Fibroblast of the aortic adventitia (primary cell): ENCODE results near the gene TM7SF2. TPM values are rescaled to one million over a fixed set of nuclear protein-coding genes. Genes with fewer than 3 reads are reported as not detected.

Source experiments
- DNase-seq: peaks from one replicate; pipeline ENCODE4 v3.0.0-alpha.2; 2010; ENCODE audit warnings: low read depth
- H3K4me3 ChIP-seq: 2 replicates; pipeline ENCODE4 v1.5.1; 2011; ENCODE audit warnings: low read depth, mild to moderate bottlenecking, control low read depth, low read length, moderate library complexity
- CTCF ChIP-seq: IDR thresholded peaks from 2 replicates; pipeline ENCODE4 v1.5.1; 2011; ENCODE audit warnings: mild to moderate bottlenecking, low read length, control low read depth, inconsistent platforms; ENCODE audit not compliant: insufficient read depth
- total RNA-seq: library from RNA; depleted of rRNA; stranded (reverse); fragments of >200 nt; gene quantifications from 2 replicates; pipeline ENCODE4 v1.2.3, GENCODE V29; 2012; ENCODE audit warnings: low replicate concordance

The TM7SF2 gene
- total RNA-seq, 1 donor = 10.0 TPM

- no peak for TF ChIP-seq CTCF
- no peak for DNase-seq
- peak overlapping the region; percentile 94 for H3K4me3 ChIP-seq
Observed at GRCh38 chr11:65132988-65133700, 21.5 kb downstream of the TM7SF2 start.

- peak; percentile 44 for DNase-seq
- no peak for TF ChIP-seq CTCF
- H3K4me3 ChIP-seq = peak overlapping the region; percentile 94
Observed at GRCh38 chr11:65133724-65134123, 22.1 kb downstream of the TM7SF2 start.

- H3K4me3 ChIP-seq = peak within 1 kb of the TSS; percentile 94
- DNase-seq = peak; percentile 87
- TF ChIP-seq CTCF = no peak
Observed at GRCh38 chr11:65134240-65134951, 22.7 kb downstream of the TM7SF2 start, which contains the start of gene SYVN1. SYVN1 (minus strand) TSS chr11:65134519; CDS start chr11:65133601, 918 bp downstream.

- TF ChIP-seq CTCF = no peak
- peak overlapping the region; percentile 94 for H3K4me3 ChIP-seq
- DNase-seq = peak; percentile 96
Observed at GRCh38 chr11:65134952-65135632, 23.4 kb downstream of the TM7SF2 start.

- DNase-seq = no peak
- H3K4me3 ChIP-seq = peak overlapping the region; percentile 94
- TF ChIP-seq CTCF = no peak
Observed at GRCh38 chr11:65135633-65136145, 24.0 kb downstream of the TM7SF2 start.

- no peak for DNase-seq
- no peak for TF ChIP-seq CTCF
Observed at GRCh38 chr11:65136515-65137096, 24.9 kb downstream of the TM7SF2 start.

More at GRCh38 chr11:65136515-65137096, 24.9 kb downstream of the TM7SF2 start:
- no peak overlapping the region for H3K4me3 ChIP-seq
